Fibroblast of lung (primary cell): ENCODE data around the gene ALDH1L1.

ENCODE experiments used
- CTCF ChIP-seq, 2 donors: IDR thresholded peaks in 1 of 2; conservative IDR thresholded peaks in 1 of 2; 1 replicate in 1 of 2; 2 replicates in 1 of 2; pipeline ENCODE4 v1.5.1; 2011 to 2012; ENCODE audit warnings: low read length in 2 of 2, control low read depth in 1 of 2, inconsistent platforms in 1 of 2, low read depth in 1 of 2, mild to moderate bottlenecking in 1 of 2
- EZH2 ChIP-seq: IDR thresholded peaks from 2 replicates; pipeline ENCODE4 v1.5.1; 2012; ENCODE audit warnings: low read length, control low read depth, mild to moderate bottlenecking; ENCODE audit errors: missing control alignments

- TF ChIP-seq CTCF (conservative IDR thresholded peaks at IDR 0.05 in 1 of 2, IDR thresholded peaks at IDR 0.05 in 1 of 2; ENCODE audit: low read depth in 1 of 2, low read length in 2 of 2): no peak
- TF ChIP-seq EZH2: no peak
Measured at GRCh38 chr3:126106336-126107202, 73.8 kb downstream of the ALDH1L1 start.
